Cardiac septum (tissue), 1 donor: ENCODE data around the gene GNG4. TPM values are rescaled to one million over a fixed set of nuclear protein-coding genes. Genes with fewer than 3 reads are reported as not detected.

Source experiments
- DNase-seq: peaks from one replicate; pipeline ENCODE4 v3.0.0-alpha.2; 2020; ENCODE audit warnings: low spot score
- intact Hi-C: fragments of 100-400 bp; cut with DNase I; formaldehyde crosslinking; loops from one replicate; pipeline ENCODE4 v1.14.0; 2022
- long read RNA-seq: library from polyadenylated mRNA; unstranded; transcript quantifications from one replicate; pipeline ENCODE4 v2.0.0, GENCODE V29; 2021
- total RNA-seq: library from RNA; stranded (reverse); fragmentation: NEBNext Ultra II Directional; extraction: Animal tissue kit (Norgen Biotek cat#: 25700); gene quantifications from one replicate; pipeline ENCODE4 v1.2.1, GENCODE V29; 2021
- donor health status: DM: no; HTN: no; CAD: no.

GNG4 gene
- 0.24 TPM for total RNA-seq
- long read RNA-seq: 0 reads

- DNase-seq: no peak
- intact Hi-C loops: no loop called here
These were observed at the start of gene GNG4 for GRCh38 chr1:235649368-235650163. Gene GNG4, minus strand, starts transcription at chr1:235649784. Its CDS starts 65,946 bp downstream, at chr1:235583838.

- intact Hi-C loops: no loop called here
- no peak for DNase-seq
These were observed 47.9 kb upstream of the GNG4 start for GRCh38 chr1:235697508-235697907.

GRCh38 chr1:235689356-235689755 lies 39.8 kb upstream of the GNG4 start:
- no peak for DNase-seq
- intact Hi-C loops: no loop called here

GRCh38 chr1:235688096-235688495 lies 38.5 kb upstream of the GNG4 start:
- intact Hi-C loops: no loop called here
- DNase-seq: no peak

- intact Hi-C loops: no loop called here
- no peak for DNase-seq
These were observed 34.1 kb upstream of the GNG4 start for GRCh38 chr1:235683653-235684052.

GRCh38 chr1:235682216-235682615 lies 32.6 kb upstream of the GNG4 start:
- no peak for DNase-seq
- intact Hi-C loops: no loop called here

GRCh38 chr1:235679644-235680043 lies 30.1 kb upstream of the GNG4 start:
- intact Hi-C loops: no loop called here
- DNase-seq: no peak

- intact Hi-C loops: no loop called here
- no peak for DNase-seq
These were observed 29.4 kb upstream of the GNG4 start for GRCh38 chr1:235679005-235679404.

GRCh38 chr1:235675152-235675890 lies 25.7 kb upstream of the GNG4 start:
- DNase-seq: no peak
- intact Hi-C loops: no loop called here

GRCh38 chr1:235673981-235674380 lies 24.4 kb upstream of the GNG4 start:
- intact Hi-C loops: no loop called here
- DNase-seq: no peak

GRCh38 chr1:235671992-235672391 lies 22.4 kb upstream of the GNG4 start:
- intact Hi-C loops: no loop called here
- no peak for DNase-seq

GRCh38 chr1:235670157-235670776 lies 20.7 kb upstream of the GNG4 start:
- no peak for DNase-seq
- intact Hi-C loops: no loop called here

- no peak for DNase-seq
- intact Hi-C loops: no loop called here
These were observed 19.7 kb upstream of the GNG4 start for GRCh38 chr1:235669277-235669676.

- DNase-seq: no peak
- intact Hi-C loops: no loop called here
These were observed 14.0 kb upstream of the GNG4 start for GRCh38 chr1:235663628-235664027.

- intact Hi-C loops: no loop called here
- no peak for DNase-seq
These were observed 12.0 kb upstream of the GNG4 start for GRCh38 chr1:235661568-235661967.

GRCh38 chr1:235659186-235659771 lies 9.7 kb upstream of the GNG4 start:
- intact Hi-C loops: no loop called here
- DNase-seq: no peak

GRCh38 chr1:235657747-235658526 lies 8.4 kb upstream of the GNG4 start:
- DNase-seq: no peak
- intact Hi-C loops: no loop called here

GRCh38 chr1:235657269-235657668 lies 7.7 kb upstream of the GNG4 start:
- intact Hi-C loops: no loop called here
- no peak for DNase-seq

GRCh38 chr1:235652364-235652763 lies 2.8 kb upstream of the GNG4 start:
- intact Hi-C loops: no loop called here
- DNase-seq: no peak
